ENCODE results near the gene XKR3.

DNA sequence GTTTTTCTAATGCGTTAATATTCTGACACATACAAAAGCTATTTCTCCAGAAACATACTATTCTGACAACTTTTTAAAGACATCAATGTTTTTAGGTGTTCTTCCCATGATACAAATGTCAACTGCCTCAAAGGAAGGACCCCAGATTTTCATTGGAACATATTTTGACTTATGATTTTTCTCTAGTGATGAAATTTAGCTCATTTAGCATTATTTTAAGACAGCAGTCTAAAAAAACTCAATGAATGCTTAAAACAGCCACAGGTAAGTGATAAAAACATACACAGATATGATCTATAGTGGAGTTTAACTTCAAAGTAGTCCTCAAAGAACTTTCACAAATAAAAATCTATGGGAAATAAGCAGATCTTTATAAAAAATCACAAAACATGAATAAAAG is 24.9 kb downstream of the XKR3 start:
- TF ChIP-seq, protein P1, sequence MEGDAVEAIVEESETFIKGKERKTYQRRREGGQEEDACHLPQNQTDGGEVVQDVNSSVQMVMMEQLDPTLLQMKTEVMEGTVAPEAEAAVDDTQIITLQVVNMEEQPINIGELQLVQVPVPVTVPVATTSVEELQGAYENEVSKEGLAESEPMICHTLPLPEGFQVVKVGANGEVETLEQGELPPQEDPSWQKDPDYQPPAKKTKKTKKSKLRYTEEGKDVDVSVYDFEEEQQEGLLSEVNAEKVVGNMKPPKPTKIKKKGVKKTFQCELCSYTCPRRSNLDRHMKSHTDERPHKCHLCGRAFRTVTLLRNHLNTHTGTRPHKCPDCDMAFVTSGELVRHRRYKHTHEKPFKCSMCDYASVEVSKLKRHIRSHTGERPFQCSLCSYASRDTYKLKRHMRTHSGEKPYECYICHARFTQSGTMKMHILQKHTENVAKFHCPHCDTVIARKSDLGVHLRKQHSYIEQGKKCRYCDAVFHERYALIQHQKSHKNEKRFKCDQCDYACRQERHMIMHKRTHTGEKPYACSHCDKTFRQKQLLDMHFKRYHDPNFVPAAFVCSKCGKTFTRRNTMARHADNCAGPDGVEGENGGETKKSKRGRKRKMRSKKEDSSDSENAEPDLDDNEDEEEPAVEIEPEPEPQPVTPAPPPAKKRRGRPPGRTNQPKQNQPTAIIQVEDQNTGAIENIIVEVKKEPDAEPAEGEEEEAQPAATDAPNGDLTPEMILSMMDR (IDR thresholded peaks at IDR 0.05), result no peak
- no peak for TF ChIP-seq POLR2A (IDR thresholded peaks at IDR 0.05)
